HG03196 (cell line): ENCODE results near the gene E4F1.

ENCODE experiments used
- ATAC-seq: cut with Tn5 transposase; IDR thresholded peaks from one replicate; pipeline ENCODE4 v1.9.1; 2021; ENCODE audit not compliant: unreplicated experiment

Gene E4F1, protein sequence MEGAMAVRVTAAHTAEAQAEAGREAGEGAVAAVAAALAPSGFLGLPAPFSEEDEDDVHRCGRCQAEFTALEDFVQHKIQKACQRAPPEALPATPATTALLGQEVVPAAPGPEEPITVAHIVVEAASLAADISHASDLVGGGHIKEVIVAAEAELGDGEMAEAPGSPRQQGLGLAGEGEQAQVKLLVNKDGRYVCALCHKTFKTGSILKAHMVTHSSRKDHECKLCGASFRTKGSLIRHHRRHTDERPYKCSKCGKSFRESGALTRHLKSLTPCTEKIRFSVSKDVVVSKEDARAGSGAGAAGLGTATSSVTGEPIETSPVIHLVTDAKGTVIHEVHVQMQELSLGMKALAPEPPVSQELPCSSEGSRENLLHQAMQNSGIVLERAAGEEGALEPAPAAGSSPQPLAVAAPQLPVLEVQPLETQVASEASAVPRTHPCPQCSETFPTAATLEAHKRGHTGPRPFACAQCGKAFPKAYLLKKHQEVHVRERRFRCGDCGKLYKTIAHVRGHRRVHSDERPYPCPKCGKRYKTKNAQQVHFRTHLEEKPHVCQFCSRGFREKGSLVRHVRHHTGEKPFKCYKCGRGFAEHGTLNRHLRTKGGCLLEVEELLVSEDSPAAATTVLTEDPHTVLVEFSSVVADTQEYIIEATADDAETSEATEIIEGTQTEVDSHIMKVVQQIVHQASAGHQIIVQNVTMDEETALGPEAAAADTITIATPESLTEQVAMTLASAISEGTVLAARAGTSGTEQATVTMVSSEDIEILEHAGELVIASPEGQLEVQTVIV

DNA sequence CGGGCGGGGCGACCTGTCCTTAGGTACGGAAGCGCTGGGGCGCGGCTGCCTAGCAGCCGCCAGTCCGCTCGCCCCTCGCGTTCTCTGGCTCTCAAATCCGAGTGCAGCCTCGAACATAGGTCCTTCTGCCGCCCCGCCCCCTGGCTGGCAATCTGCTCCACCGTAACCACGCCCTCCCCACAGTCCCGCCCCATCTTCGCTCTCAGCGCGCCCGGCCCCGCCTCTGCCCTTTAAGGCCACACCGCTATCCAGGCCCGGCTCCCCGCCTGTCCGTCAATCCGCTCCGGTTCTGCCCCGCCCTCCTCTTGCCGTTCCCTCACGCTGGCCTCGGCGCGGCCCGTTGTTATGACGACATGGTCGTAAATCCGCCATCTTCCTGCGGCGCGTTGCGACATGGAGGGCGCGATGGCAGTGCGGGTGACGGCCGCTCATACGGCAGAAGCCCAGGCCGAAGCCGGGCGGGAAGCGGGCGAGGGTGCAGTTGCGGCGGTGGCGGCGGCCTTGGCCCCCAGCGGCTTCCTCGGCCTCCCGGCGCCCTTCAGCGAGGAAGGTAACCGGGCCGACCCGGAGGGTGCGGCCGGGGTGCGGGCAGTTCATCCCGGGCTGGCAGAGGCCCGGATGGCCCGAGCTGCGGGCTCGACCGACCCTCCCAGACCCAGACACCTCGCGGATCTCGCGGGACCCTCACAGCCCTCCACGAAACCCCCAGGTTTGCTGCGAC lies at the start of gene E4F1:
Gene E4F1, plus strand, starts transcription at position 371 of the 721 bp plus-strand sequence. Its CDS starts 23 bp downstream, at position 394.
- peak; percentile 92 for ATAC-seq

DNA sequence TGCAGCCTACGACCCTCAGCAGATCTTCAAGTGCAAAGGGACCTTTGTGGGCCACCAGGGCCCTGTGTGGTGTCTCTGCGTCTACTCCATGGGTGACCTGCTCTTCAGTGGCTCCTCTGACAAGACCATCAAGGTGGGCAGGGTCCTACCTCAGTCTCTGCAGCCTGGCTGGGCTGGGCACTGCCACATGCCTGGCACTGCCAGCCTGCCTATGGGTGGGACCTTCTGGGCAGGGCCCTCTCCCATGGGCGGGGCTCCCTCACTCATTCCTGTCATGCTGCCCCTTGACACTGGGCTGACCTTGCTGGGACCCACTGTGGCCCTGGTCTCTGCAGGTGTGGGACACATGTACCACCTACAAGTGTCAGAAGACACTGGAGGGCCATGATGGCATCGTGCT lies 49.5 kb upstream of the E4F1 start:
- ATAC-seq = no peak

DNA sequence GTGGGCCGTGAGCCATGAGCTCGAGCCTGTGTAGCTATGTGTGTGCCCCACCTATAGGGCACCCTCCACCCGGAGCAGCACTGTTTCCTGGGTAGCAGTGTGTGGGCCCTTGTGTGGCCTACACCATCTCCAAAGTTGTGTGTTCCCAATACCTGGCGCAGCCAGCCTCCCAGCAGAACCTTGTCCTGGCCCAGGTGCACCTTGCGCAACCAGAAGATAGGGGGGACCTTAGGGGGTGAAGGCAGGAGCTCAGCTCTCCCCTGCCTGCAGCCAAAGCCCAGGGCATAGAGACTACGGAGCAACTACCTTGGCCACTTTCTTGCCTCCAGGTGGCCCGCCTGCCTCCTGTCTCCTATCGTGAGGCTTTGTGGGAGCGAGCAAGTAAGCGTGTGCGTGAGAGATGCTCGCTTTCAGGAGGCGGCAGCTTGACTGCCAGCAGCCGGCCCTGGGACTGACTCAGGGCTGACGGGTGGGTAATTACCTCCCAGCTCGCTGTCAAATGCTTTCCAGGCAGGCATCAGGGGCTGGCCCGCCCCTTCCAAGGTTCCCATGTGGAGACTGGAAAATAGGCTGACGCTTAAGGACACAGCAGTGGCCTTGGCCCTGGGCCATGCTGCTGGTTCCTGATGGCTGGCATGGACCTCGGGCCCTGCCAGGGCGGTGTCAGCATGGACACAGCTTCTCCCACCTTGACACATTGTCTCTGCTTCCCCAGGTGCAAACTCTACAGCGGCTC lies 48.8 kb upstream of the E4F1 start:
- ATAC-seq = no peak

- no peak for ATAC-seq
Observed at GRCh38 chr16:2175454-2175853, 47.9 kb upstream of the E4F1 start.

- no peak for ATAC-seq
Observed at GRCh38 chr16:2176047-2176446, 47.3 kb upstream of the E4F1 start.

DNA sequence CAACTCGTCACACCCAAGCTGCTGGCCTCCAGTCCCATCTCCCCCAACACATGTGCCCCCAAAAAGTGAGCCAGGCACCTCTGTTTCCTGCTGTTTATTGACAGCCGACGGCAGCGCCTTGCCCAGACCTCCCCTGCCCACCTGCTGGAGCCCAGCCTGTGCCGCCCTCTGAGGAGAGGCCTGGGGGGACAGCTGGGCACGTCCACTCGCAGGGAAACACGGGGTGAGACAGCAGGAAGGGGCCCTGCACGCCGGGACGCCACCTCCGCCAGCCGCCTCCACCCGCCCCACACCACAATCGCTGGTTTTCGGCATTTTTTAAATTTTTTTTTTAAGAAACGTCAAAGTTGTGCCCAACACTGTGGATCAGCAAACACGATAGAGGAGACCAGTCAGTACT lies 46.3 kb upstream of the E4F1 start:
- no peak for ATAC-seq

GRCh38 chr16:2177561-2177960 lies 45.8 kb upstream of the E4F1 start:
- no peak for ATAC-seq

GRCh38 chr16:2178321-2179106 lies 44.9 kb upstream of the E4F1 start:
- ATAC-seq = no peak

GRCh38 chr16:2179107-2179501 lies 44.3 kb upstream of the E4F1 start:
- ATAC-seq = no peak

DNA sequence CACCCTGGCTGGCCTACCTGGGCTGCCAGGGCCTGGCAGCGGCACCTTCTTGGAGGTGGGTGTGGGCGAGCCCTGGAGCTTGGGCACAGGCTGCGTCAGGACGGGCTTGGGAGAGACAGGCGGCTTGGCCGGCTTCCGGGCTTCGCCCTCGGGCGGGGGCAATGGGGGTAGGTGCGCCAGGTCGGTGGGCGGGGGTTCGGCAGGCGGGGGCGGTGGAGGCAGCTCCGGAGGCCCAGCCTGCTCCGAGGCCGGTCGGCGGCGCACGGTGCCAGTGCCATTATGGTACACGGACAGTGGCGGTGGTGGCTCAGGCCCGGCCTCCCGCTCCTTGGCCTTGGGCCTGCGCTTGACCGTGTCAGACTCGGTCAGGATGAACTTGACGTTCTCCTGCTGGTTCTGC lies 43.8 kb upstream of the E4F1 start:
- ATAC-seq = no peak

- ATAC-seq = no peak
Observed at GRCh38 chr16:2180461-2180860, 42.9 kb upstream of the E4F1 start.

DNA sequence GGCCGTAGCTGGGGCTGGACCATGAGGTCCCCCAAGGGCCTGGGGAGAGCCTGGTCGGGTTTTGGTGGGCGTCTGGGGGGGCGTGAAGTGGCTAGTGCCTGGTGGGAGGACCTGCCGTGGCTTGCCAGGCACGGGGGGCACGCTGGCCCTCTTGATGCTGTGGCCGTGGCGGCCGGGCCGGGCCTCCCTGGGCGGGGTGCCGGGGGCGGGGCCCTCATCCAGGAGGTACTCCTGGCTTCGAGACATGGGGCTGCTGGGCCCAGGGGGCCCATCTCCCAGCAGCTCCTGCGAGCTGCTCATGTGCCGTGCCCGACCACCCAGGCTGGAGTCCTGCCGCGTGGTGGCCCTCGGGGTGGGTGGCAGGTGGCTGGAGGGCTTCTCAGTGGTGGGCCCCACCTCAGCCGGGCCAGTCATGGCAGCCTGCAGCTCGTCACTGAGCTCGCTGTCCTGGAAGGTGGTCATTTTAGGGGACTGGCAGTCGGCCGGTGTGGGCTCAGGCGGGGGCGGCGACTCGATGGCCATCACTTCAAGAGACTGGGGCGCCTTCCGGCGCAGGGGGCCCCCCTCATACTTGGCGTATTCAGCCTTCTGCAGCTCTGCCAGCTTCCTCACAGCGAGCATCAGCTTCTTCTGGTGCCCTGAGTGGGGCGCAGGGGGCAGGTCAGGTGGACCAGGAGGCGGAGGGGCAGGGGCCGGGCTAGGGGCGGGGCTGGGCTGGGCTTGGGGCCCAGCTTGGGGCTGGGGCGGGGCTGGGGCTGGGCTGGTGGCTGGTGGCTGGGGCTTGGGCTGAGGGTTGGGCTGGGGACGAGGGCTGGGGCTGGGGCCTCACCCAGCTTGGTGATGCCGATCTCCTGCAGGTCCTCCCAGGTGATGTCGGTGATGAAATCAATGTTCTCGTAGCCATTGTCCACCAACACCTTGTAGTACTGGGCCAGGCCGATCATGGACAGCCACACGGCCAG lies 42.1 kb upstream of the E4F1 start:
- ATAC-seq = no peak

DNA sequence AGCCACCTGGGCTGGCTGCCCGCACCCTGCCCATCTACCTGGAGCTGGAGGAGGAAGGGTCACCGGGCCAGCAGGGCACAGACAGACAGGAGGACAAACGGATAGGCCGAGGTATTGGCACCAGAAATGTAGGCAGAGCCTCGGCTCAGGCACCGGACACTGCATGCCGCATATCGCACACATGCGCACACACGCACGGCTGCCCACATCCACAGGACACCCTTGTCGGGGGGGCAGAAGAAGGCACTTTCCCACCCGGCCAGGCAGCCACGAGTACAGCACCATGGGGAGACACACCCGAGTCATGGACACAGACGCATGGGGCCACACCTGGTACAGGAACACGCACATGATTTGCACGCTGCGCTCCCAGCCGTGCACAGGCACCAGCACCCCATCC lies 41.4 kb upstream of the E4F1 start:
- ATAC-seq = no peak

GRCh38 chr16:2183671-2184070 lies 39.7 kb upstream of the E4F1 start:
- no peak for ATAC-seq

DNA sequence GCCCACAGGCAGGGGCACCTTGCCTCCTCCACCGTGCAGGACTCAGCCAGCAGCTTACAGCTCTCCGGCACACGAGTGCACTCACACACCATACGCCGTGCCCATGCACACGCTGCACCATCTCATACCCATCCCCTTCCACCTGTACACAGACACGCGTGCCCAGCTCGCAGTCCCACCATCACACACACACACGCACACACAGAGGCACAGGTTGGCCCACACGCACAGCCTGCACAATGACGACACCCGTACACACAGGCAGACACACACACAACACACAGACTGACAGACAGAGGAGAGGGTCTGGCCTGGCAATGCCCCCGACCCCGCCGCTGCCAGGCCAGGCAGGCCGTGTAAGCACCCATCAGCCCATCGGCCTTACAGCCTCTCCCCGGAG lies 39.0 kb upstream of the E4F1 start:
- ATAC-seq = no peak

- no peak for ATAC-seq
Observed at GRCh38 chr16:2184962-2185361, 38.4 kb upstream of the E4F1 start.

GRCh38 chr16:2186064-2186463 lies 37.3 kb upstream of the E4F1 start:
- no peak for ATAC-seq

DNA sequence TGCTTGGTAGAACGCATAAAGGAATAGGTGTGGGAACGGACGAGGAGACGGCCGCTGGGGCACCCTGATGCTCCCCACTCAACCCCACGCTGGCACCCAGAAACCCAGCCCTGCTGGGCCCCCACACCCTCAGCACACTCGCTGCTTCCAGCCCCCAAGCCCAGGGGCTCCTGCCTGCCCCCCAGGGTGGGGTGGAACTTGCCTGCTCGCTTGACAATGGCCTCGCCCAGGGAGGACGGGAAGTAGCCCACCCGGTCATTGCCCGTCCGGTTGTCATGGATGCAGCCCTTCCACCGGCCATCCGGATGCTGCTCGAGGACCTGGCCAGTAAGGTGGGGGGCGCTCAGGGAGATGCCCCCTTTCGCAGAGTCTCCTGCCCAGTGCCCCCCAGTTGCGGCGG lies 36.9 kb upstream of the E4F1 start:
- no peak for ATAC-seq

GRCh38 chr16:2187212-2187611 lies 36.2 kb upstream of the E4F1 start:
- ATAC-seq = no peak
